Stimulated activated naive CD8-positive, alpha-beta T cell treated with anti-CD3 and anti-CD28 coated beads, Interleukin-15, Interleukin-2, amounts not matched to agents 100 ng/mL and 50 ng/mL, for 24 hours (primary cell): ENCODE data around the gene CLCNKA.
"Not testable (repeated sequence)": the region's sequence is repeated elsewhere in the genome, so short reads cannot be mapped to it uniquely, and the experiment has no call there.

Experiments used
- H3K27ac Mint-ChIP-seq: one replicate; pipeline ENCODE4 v1.8.0; 2021; ENCODE audit warnings: mild to moderate bottlenecking, mixed read lengths
- H3K27me3 Mint-ChIP-seq: one replicate; pipeline ENCODE4 v1.8.0; 2021; ENCODE audit warnings: mixed read lengths
- H3K36me3 Mint-ChIP-seq: one replicate; pipeline ENCODE4 v1.8.0; 2021; ENCODE audit warnings: low read depth, mixed read lengths
- H3K4me1 Mint-ChIP-seq: one replicate; pipeline ENCODE4 v1.8.0; 2021; ENCODE audit warnings: low read depth, mixed read lengths
- H3K4me3 Mint-ChIP-seq: one replicate; pipeline ENCODE4 v1.8.0; 2021; ENCODE audit warnings: mild to moderate bottlenecking, mixed read lengths
- H3K9me3 Mint-ChIP-seq: one replicate; pipeline ENCODE4 v1.8.0; 2021; ENCODE audit warnings: mixed read lengths

The CLCNKA gene

DNA sequence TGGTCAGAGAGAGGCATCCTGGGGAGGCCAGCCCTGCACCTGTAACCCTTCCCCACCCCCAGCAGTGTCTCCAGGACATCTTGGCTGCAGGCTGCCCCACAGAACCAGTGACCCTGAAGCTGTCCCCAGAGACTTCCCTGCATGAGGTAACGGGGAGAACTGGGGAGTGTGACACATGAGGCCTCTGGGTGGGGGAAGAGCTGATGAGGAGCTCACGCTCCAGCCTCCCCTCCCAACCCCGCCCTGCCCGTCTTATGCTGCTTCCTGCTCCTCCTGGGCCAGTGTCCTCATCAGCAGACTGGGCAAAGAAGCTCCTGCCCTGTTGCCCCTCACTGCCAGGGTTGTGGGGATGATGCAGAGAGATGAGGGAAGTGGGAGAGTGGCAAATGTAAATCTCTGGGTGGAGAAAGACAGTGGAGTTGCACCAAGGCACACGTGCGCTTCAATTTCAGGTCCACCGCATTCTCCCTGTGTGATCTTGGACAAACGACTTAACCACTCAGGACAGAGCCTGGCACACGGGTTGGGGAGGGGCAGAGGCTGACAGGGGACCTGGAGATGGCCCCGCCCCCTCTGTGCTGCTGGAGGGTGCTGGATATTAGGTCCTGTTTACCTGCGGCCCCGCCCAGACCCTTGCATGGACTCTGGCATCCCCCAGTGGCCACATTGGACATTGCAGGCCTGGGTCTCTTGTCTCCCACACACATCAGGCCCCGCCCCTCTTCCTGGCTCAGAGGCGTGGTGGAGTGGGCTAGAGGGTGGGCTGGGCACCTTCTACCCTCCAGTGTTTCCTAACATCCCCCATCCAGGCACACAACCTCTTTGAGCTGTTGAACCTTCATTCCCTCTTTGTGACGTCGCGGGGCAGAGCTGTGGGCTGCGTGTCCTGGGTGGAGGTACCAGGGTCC, 34.0 kb downstream of the CLCNKA start:
- Mint-ChIP-seq H3K4me1 (no peaks in the 10 kb centered on the region), H3K9me3 (no peaks in the 10 kb centered on the region), H3K27ac (no peak overlapping the region), H3K36me3 (no peaks in the 10 kb centered on the region), H3K4me3 (no peak overlapping the region), H3K27me3 (no peaks in the 10 kb centered on the region)

DNA sequence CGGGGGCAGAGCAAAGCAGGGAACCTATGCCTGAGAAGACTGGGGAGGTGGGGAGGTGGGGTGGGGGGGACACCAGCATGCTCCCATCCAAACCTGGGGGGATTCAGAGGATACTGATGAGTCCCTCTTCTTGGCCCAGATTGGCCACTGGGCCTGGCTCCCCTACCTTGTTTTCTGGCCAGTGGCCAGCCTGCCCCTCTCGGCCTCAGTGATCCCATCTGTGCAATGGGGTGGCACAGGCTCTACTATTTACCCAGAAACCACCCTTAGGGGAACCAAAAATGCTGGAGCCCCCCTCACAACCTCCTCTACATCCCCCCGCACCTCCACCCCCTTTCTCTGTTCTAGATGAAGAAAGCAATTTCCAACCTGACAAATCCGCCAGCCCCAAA, 34.7 kb downstream of the CLCNKA start:
- not testable (repeated sequence) for H3K36me3 Mint-ChIP-seq, H3K27ac Mint-ChIP-seq, H3K27me3 Mint-ChIP-seq, H3K9me3 Mint-ChIP-seq, H3K4me1 Mint-ChIP-seq, H3K4me3 Mint-ChIP-seq

DNA sequence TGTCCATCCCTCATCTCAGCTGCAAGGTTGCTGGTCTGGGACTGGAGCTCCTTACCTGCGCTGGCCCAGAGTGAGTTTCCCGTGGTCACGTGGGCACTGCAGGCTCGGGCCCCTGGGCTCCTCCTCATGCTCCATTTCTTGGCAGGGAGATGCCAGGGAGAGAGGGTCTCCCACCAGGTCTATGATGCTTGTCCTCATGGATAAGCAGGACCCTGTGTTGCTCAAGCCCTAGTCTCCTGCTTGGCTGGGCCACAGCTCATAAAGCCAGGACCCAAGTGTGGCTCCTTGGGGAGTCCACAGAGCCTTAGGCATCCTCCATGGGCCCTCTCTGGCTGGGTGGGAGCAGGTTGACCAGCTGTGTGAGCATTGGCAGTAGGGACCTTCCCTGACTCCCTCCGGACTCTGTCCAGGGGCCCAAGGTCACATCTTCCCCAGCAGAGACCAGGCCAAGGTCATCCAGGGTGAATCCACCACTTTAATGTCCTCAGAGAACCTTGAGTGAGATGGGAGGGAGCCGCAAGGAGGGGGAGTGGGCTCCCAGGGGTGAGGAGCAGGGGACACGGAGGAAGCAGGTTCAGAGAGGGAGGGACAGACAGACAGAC, 35.6 kb downstream of the CLCNKA start:
- H3K36me3 Mint-ChIP-seq, H3K9me3 Mint-ChIP-seq, H3K27ac Mint-ChIP-seq, H3K27me3 Mint-ChIP-seq, H3K4me1 Mint-ChIP-seq, H3K4me3 Mint-ChIP-seq: not testable (repeated sequence)

DNA sequence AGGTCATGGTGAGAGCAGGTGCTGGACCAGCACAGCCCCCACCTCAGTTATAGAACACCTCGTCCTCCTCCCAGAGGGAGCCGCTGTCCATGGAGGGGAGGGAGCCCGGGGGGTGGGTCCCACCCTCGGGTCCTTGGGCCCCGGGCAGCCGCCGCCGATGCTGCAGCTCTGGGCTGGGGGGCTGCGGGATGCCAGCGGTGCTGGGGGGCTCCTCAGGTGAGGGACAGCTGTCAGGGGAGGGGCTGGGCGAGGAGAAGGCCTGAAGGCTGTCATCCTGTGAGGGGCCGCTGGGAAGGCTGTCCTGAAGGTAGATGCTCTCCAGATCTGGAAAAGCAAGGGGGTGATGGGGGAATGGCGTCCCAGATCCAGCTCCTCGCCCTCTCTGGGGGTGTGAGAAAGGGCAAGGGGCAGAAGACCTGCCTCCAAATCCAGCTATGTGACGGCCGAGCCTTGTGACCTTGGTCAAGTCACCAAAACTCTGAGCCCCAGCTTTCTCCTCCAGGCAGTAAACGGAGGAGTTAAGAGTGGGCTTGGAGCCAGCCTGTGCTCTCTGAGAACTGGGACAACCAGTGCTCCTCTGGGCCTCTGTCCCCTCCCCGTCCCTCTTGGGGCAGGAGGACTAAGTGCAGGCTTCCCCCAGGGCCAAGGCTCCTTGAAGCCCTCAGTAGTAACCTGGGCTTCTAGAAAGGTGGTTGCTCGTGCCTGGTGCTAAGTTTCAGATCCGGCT, 36.7 kb downstream of the CLCNKA start:
- not testable (repeated sequence) for H3K27ac Mint-ChIP-seq, H3K9me3 Mint-ChIP-seq, H3K4me3 Mint-ChIP-seq, H3K36me3 Mint-ChIP-seq, H3K27me3 Mint-ChIP-seq, H3K4me1 Mint-ChIP-seq

DNA sequence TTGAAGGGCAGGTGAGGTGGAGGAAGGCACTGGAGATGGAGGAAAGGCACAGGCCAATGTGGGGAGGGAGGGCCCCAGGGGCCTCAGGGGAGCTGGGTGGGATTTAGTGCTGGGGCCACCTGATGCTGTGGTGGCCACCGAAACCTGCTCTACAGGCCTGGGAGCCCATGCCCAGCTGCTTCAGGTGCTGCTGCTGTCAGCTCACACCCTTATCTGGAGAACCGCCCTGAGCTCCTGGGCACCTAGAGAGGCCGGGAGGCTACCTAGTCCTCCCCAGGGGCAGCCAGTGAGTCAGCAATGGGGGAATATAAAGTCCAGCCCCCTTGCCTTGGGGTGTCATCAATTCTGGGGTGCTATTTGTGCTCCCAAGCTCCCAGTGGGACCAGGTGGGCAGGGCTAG, 39.4 kb downstream of the CLCNKA start:
- no peaks in the 10 kb centered on the region for H3K4me1 Mint-ChIP-seq

DNA sequence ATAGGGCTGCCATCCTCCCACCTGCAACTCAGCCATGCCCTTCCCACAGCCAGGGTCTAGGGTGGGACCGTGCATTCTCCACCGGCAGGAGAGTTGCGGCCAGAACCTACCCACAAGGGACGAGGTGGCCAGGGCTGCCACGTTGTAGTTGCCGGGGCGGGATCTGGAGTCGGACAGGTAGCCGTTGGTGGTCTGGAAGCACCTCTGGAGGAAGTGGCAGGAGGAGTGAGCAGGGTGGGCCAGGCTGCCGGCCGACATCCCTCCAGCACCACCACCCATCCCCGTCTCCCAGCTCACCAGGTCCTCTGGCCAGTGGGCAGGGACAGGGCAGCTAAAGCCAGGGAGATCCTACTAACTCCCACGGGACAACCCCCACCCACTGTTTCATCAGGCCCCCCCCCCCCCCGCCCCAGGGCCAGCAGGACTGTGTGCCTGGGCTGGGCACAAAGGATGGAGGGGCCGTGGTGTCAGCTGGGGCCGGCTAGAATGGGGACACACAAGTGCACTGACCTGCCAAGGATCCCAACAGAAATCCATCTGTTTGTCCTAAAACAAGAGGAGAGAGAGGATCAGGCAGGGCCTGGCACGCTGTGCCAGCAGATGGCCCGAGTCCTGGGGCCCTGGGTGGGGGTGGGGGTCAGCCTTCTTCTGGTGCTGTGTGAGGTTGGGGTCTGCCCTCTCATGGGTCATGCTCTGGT, 40.3 kb downstream of the CLCNKA start:
- H3K4me1 Mint-ChIP-seq, H3K9me3 Mint-ChIP-seq, H3K36me3 Mint-ChIP-seq, H3K4me3 Mint-ChIP-seq, H3K27ac Mint-ChIP-seq: not testable (repeated sequence)
- peaks cover 13% of the 10 kb centered on the region for H3K27me3 Mint-ChIP-seq

More for the DNA sequence above, 39.4 kb downstream of the CLCNKA start:
- Mint-ChIP-seq H3K9me3 (no peaks in the 10 kb centered on the region), H3K27ac (no peak overlapping the region), H3K27me3 (peaks cover 13% of the 10 kb centered on the region), H3K4me3 (no peak overlapping the region), H3K36me3 (no peaks in the 10 kb centered on the region)

DNA sequence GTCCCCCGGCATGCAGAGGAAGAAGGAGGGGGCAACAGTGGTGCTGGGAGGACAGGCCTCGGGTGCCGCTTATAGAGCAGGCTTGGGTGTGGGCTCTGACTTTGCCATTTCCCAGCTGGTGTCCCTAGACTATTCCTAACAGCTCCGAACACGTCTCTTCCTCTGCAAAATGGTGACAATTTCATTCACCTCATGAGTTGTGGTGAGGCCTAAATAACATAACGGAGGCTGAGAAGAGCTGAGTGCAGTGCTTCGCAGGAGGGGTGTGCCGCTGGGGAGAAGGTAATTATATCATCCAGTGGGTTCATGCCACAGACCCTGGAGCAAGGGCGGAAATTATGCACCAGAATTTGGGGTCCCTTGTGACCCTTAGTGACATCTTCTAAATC, 40.8 kb downstream of the CLCNKA start:
- H3K4me1 Mint-ChIP-seq, H3K9me3 Mint-ChIP-seq, H3K4me3 Mint-ChIP-seq, H3K36me3 Mint-ChIP-seq, H3K27ac Mint-ChIP-seq: not testable (repeated sequence)
- peaks cover 13% of the 10 kb centered on the region for H3K27me3 Mint-ChIP-seq

DNA sequence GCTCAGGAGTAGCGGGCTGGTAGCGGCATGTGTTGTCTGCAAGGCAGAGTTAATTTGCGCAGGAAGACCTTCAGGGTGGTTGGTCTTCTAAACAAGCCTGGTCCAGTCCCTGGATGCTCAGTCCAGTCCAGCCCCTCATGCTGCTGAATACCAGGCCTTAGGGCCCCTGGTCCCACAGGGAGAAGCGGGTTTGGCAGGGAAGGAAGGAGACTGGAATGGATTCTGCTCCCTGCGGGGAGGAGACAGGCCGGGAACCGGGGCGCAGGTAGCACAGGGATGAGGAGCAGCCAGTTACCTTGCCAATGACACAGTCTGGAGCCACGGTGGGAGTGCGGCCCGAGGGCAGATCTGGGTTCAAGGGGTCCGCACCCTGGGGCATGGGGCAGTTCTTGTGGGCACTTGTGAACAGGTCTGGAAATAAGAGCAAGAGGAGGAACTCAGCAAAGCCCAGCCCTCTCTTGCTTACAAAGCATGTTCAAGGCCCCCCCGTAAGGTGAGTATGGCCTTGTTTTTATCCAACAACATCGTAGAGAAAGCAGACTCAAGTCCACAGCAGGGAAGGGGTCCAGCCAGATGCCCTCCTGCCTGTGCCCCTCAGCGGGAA, 41.5 kb downstream of the CLCNKA start:
- H3K27me3 Mint-ChIP-seq: peaks cover 13% of the 10 kb centered on the region
- no peaks in the 10 kb centered on the region for H3K9me3 Mint-ChIP-seq
- H3K36me3 Mint-ChIP-seq: no peaks in the 10 kb centered on the region
- no peaks in the 10 kb centered on the region for H3K4me1 Mint-ChIP-seq
- no peak overlapping the region for H3K27ac Mint-ChIP-seq
- H3K4me3 Mint-ChIP-seq: no peak overlapping the region

DNA sequence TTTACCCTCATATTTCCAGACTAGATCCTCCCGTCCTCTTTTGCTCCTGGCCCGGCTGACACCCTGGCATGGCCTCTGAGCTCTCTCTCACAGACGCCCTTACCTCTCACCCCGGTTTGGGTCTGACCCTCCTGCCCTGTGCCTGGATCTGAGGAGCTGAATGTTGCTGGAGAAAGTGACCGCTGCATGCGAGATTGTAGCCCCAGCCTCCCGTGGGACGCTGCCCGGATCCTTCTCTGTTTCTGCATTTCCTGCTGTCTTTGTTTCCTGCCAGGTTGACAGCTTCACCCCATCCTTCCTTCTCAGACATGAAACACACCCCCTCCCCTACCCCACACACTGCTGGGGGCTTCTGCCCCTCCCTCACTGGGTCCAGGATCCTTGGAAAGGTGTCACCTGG, 42.1 kb downstream of the CLCNKA start:
- H3K27me3 Mint-ChIP-seq: peaks cover 13% of the 10 kb centered on the region
- no peaks in the 10 kb centered on the region for H3K9me3 Mint-ChIP-seq
- H3K4me3 Mint-ChIP-seq: no peak overlapping the region
- no peak overlapping the region for H3K27ac Mint-ChIP-seq
- H3K4me1 Mint-ChIP-seq: no peaks in the 10 kb centered on the region
- H3K36me3 Mint-ChIP-seq: no peaks in the 10 kb centered on the region

DNA sequence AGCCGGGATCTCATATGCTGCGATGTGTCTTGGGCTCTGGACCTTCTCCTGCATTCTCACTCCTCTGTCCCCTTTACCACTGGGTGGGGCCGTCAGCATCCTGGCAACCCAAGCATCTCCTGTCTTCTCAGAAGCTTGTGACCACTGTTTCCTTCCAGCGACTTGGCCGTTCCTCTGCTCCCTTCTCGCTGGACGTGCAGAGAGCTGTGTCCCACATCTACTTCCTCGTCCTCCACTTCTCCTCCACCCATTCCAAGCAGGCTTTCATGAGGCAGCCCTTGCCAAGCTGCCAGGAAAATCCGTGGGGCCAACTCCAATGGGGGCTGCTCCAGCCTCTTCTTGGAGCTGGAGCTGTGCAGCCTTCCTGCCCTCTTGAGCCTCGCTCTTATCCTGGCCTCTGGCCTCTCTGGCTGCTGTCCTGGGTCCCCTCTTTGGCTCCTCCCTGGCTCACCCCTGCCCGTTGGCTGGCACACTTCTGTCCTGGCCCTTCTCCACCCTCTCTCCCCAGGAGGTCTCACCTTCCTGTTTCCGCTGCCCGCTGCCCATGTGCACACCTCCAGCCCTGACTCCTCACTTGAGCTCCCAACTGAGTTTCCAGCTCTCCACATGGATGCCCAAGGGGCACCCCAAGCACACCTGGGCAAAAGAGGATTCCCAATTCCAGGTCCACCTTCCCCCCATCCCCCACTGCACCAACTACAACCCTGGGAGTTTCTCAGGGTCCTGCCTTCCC, 42.9 kb downstream of the CLCNKA start:
- Mint-ChIP-seq H3K36me3 (no peaks in the 10 kb centered on the region), H3K9me3 (no peaks in the 10 kb centered on the region), H3K27me3 (peaks cover 13% of the 10 kb centered on the region), H3K4me1 (no peaks in the 10 kb centered on the region), H3K27ac (no peak overlapping the region), H3K4me3 (no peak overlapping the region)

DNA sequence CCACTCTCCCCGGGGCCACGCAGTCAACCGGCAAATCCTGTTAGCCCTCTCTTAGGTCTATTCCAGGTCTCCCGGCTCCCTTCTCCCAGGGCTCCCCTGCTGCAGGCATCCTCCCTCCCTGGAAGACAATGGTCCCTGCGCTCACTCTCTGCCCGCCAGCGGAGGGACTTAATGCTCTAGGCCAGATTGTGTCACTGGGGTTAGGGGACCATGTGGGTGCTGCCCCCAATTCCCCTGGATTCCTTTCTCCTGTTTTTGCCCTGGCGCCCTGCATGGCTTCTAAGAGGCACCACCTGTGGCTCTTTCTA, 43.4 kb downstream of the CLCNKA start:
- H3K9me3 Mint-ChIP-seq: no peaks in the 10 kb centered on the region
- no peaks in the 10 kb centered on the region for H3K36me3 Mint-ChIP-seq
- no peak overlapping the region for H3K4me3 Mint-ChIP-seq
- H3K4me1 Mint-ChIP-seq: peaks cover 3% of the 10 kb centered on the region
- no peak overlapping the region for H3K27ac Mint-ChIP-seq
- peaks cover 13% of the 10 kb centered on the region for H3K27me3 Mint-ChIP-seq

DNA sequence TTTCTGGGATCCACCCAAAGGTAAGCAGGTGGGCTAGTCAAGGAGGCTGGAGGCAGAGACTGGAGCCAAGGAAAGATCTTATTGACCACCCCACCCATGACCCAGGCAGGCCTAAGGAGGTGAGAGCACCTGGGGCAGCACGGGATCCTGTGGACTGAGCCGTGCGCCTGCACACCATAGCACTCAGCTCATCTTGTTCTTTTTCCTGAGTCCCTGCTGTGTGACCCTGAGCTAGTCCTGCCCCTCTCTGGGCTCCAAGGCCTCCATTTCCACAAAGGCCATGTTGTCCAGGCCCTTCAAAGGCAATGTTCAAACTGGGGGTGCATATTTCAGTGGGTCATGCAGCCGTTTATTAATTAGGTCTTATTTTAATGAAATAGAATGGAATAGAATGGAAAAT, 44.4 kb downstream of the CLCNKA start:
- no peak overlapping the region for H3K27ac Mint-ChIP-seq
- peaks cover 15% of the 10 kb centered on the region for H3K27me3 Mint-ChIP-seq
- H3K4me3 Mint-ChIP-seq: no peak overlapping the region
- H3K4me1 Mint-ChIP-seq: peaks cover 4% of the 10 kb centered on the region
- no peaks in the 10 kb centered on the region for H3K36me3 Mint-ChIP-seq
- H3K9me3 Mint-ChIP-seq: no peaks in the 10 kb centered on the region

DNA sequence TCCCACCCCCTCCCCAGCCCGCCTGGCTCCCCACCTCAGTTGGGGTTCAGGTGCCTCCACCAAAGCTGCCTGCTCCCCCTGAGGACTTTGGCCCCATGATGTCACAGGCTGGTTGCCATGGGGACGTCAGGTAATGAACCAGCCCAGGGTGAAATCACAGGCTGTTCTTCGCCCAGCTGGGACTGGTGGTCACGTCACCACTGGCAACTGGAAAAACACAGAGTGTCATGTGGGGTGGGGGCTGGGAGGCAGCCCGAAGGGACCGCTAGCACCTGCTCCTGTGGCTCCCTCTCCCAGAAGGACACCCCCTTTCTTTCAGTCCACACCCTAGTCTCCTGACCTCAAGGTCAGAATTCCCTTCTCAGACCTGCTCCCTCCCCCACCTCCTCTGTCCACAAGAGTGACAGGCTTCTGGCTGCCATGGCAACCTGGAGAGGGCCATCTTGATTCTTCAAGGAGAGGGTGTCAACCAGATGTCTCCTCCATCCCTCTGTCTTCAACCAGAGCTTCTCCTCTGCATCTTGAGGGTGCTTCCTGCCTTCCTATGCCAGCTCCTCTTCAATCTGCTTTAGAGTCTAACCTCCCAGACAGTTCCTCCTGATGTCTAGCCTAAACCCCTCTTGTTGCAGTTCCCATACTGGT, 45.4 kb downstream of the CLCNKA start:
- Mint-ChIP-seq H3K36me3 (no peaks in the 10 kb centered on the region), H3K4me1 (peaks cover 4% of the 10 kb centered on the region), H3K4me3 (no peak overlapping the region), H3K9me3 (no peaks in the 10 kb centered on the region), H3K27ac (no peak overlapping the region), H3K27me3 (peaks cover 21% of the 10 kb centered on the region)

DNA sequence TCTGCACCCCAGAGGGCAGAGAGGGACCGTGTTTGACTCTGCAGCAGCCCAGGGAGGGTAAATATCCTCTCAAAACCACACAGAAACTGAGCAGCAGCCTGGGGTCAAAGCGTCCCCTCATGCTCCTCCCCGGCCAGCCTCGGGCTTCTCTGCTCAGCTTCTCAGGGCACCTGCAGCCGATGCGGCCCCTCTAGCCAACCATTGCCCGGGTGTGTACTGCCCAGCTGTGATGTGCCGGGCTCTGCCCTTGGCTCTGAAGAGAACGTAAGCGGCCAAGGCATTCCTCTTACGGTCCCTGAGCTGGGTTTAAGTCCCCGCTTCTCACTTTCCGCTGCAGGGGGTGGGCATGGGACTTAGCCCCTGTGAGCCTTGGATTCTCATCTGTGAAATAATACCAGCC, 46.1 kb downstream of the CLCNKA start:
- Mint-ChIP-seq H3K4me1 (peaks cover 4% of the 10 kb centered on the region), H3K27me3 (peaks cover 21% of the 10 kb centered on the region), H3K27ac (no peak overlapping the region), H3K9me3 (no peaks in the 10 kb centered on the region), H3K36me3 (no peaks in the 10 kb centered on the region), H3K4me3 (no peak overlapping the region)
